Measurements from ENCODE around the gene RFC5. TPM values are rescaled to one million over a fixed set of nuclear protein-coding genes. Genes with fewer than 3 reads are reported as not detected.

The RFC5 gene
- total and polyA plus RNA-seq, 2 of the 8 experiments (the other 6 are each of a cell fraction or from before 2014, with no cell fraction given), result 34.4 to 40.6 TPM

DNA sequence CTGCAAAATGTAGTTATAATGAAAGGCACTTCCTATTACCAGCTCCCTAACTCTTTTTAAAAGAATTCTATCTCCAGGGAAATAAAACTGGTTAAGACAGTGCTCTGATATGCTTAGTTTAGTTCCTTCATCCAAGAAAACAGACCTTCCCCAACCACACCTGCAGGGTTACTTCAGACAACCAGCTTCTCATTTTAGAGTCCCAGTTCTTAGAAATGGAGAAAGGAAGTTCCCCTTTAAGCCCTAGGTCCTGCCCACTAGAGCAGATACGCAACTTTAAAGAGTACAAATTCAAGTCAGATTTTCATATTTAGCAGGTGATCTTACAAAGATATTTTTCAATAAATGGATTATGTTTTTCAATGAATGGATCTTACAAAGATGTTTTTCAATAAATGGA, 48.9 kb downstream of the RFC5 start (continued):
- TF ChIP-seq EZH2 (IDR thresholded peaks at IDR 0.05; ENCODE audit: low read depth, low read length, severe bottlenecking), result no peak
- TF ChIP-seq KDM4A (IDR thresholded peaks at IDR 0.05; ENCODE audit: low read depth, low read length, severe bottlenecking), result no peak
